HG03342 (cell line): ENCODE measurements around the gene ITGA8.

Source experiments
- ATAC-seq: cut with Tn5 transposase; IDR thresholded peaks from one replicate; pipeline ENCODE4 v1.9.1; 2021; ENCODE audit warnings: mild to moderate bottlenecking, moderate library complexity; ENCODE audit not compliant: unreplicated experiment

Gene ITGA8

DNA sequence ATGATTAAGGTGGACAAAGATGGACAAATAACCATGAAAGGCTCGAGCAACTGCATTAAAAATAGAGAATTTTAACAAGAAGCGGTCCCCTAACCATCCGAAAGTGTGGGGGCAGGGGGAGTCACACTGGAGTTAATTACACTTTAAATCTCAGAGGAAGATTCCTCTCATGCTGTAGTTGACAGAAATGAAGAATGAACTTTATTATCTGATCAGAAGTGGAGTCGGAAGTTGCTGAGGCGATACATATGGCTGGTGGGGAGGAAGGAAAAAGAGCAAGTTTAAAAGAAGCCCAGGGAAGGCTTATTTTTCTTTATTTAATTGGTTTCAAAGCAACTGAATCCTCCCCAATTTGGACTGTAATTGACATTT, 246.3 kb downstream of the ITGA8 start:
- no peak for ATAC-seq

DNA sequence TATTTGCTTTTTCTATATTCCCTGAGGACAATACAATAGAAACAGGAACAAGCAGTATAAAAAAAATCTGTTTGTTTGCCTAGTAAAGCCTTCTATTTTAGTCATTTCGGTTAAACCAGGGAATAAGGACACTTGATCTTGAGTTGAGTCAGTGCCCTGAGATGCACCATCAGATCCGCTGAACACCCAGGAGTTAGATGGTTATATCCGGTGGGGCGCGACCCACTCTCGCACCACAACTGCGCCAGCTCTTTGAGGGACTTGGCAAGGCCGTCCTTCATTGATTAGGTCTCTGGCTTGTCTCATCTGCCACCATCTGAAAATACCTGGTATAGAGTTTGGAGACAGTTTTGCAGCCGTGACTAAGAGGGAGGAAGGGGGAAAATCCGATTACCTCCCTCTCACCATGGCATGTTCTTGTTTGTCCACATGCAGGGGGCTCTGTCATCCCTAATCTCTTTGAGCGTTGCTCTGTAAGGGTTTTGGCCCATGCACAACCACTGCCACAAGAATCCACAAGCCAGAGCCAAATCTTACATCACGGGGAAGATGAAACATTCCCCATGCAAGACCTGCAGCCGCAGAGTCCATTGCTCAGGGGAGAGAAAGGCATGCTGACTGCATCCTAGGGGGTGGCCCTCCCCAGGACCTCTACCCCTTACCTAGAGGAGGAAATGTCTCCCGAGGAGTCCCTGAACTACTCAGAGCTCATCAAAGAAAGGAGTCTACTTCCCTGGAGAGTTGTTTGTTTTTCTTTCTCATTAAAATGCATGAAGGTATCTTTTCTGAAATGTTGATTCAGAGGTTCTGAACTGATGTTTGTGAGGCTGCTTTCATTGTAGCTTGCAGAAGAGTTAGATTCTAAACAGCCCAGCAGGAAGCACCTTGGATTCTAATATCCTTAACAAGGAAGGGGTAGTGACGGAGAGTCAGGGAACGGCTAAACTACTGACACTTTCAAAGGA, 247.0 kb downstream of the ITGA8 start:
- ATAC-seq: no peak

DNA sequence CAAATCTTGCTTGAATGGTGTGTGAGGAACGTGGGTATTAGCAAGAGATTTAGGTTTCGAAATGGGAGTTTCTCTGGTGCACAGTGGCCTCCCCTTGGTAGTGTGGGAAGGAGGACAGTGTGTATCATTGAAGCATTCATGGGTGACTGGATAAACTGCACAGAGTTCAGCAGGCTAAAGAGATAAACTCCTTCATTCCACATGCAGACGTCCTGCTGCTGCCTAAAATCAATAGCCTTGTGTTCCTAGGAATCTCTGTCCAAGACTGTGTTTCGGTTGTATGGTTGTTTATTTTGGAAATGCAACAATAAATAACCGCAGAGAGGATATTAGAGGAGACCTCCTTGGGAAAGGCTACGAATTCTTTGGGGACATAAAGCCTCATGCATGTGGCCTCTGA, 247.7 kb downstream of the ITGA8 start:
- no peak for ATAC-seq

DNA sequence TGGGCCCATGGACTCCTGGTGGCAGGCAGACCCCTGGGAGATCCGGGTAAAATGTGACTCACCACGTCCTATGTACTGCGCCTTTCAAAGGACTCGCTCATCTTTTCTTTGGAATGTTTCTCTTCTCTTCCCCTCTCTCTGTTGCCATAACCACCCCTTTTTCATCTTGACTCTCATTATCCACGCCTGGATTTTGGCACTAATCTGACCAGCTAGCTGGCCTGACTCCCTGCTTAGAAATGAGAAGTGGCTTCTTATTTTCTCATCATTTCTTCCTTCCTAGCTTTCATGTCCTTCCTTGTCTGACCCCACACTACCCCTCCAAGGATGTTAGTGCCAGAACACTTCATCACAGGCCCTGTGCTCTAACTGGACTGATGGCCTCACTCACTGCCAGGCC, 250.6 kb downstream of the ITGA8 start:
- ATAC-seq: no peak

DNA sequence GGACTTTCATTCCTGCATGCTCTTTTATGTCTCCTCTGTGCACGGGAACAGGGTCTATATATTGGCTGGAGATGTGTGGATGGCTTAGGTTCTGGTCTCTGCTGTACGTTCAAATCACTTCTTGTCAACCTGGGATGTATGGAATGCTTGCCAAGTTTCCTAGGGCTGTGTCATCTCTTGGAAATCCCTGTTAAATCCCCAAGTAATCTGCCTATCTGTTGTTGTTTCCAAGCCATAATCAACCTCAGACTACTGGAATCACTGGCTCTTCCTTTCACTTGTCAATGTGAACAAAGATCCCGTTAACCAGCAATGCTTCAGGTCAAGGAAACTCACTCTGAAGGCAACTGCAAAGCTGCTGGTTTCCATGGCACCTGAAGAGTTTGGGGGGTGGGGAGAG, 255.3 kb downstream of the ITGA8 start:
- ATAC-seq: no peak
